Activated CD8-positive, alpha-beta T cell treated with anti-CD3 and anti-CD28 coated beads for 36 hours (primary cell): Measurements from ENCODE around the gene SLC44A4. TPM values are rescaled to one million over a fixed set of nuclear protein-coding genes. Genes with fewer than 3 reads are reported as not detected.
A peak's percentile ranks its signal among the peaks of the same experiment; 100 is the strongest.
"Not testable (repeated sequence)": the region's sequence is repeated elsewhere in the genome, so short reads cannot be mapped to it uniquely, and the experiment has no call there.

Experiments used
- ATAC-seq: fragments of 200-7000 bp; cut with Tn5 transposase; one replicate; pipeline ENCODE4 v1.10.0; 2021; ENCODE audit warnings: mild to moderate bottlenecking, moderate library complexity
- CTCF ChIA-PET: fragments of 350-600 bp; sonication (Branson Sonifier 250); formaldehyde crosslinking; loops from one replicate; lab custom pipeline; 2021; ENCODE audit warnings: antibody characterized with exemption; lab: Charles Lee
- POLR2A ChIA-PET: fragments of 350-600 bp; sonication (Branson Sonifier 250); formaldehyde crosslinking; loops from one replicate; lab custom pipeline; 2021; ENCODE audit warnings: antibody characterized with exemption; lab: Charles Lee
- DNase-seq: peaks from one replicate; pipeline ENCODE4 v3.0.0-alpha.2; 2020
- H3K27ac Mint-ChIP-seq: one replicate; pipeline ENCODE4 v1.8.0; 2021; ENCODE audit warnings: mild to moderate bottlenecking, mixed read lengths
- H3K27me3 Mint-ChIP-seq: one replicate; pipeline ENCODE4 v1.8.0; 2021; ENCODE audit warnings: mixed read lengths
- H3K36me3 Mint-ChIP-seq: one replicate; pipeline ENCODE4 v1.8.0; 2021; ENCODE audit warnings: low read depth, mixed read lengths
- H3K4me1 Mint-ChIP-seq: one replicate; pipeline ENCODE4 v1.8.0; 2021; ENCODE audit warnings: low read depth, mixed read lengths
- H3K4me3 Mint-ChIP-seq: one replicate; pipeline ENCODE4 v1.8.0; 2021; ENCODE audit warnings: mild to moderate bottlenecking, moderate library complexity, mixed read lengths
- H3K9me3 Mint-ChIP-seq: one replicate; pipeline ENCODE4 v1.8.0; 2021; ENCODE audit warnings: mixed read lengths
- intact Hi-C: fragments of 100-400 bp; cut with micrococcal nuclease; formaldehyde crosslinking; loops from one replicate; pipeline ENCODE4 v1.10.0; 2022
- total RNA-seq, 2 experiments: library from RNA; stranded (reverse); gene quantifications; one replicate each; pipeline ENCODE4 v1.2.3, GENCODE V29; 2021
- TF ChIP-seq, protein P1 (sequence below): fragments of 200-600 bp; IDR thresholded peaks from one replicate; pipeline ENCODE4 v1.8.0; 2022; ENCODE audit warnings: antibody characterized with exemption, mild to moderate bottlenecking

SLC44A4 gene
- total RNA-seq, 2 experiments from 2014 or later: not detected

DNA sequence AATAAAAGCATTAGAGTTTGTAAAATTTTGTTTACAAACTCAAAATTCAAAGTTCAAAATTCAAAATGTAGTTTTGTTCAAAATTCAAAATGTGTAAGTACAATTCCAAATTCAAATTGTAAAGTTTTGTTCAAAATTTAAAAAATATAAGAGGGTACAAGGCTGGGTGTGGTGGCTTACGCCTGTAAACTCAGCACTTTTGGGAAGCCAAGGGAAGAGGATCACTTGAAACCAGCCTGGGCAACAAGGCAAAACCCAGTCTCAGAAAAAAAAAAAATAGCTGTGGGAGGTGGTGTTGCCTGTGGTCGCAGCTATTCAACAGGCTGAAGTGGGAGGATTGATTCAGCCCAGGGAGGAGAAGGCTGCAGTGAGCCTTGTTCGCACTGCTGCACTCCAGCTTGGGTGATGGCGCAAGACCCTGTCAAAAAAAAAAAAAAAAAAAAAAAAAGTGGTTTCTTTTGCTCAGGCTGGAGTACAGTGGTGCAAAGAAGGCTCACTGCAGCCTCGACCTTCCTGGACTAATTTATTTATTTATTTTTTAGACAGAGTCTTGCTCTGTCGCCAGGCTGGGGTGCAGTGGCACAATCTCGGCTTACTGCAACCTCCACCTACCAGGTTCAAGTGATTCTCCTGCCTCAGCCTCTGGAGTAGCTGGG lies 28.5 kb upstream of the SLC44A4 start:
- no peaks in the 10 kb centered on the region for H3K36me3 Mint-ChIP-seq
- ATAC-seq: peak; percentile 35
- H3K9me3 Mint-ChIP-seq: no peaks in the 10 kb centered on the region
- intact Hi-C loops: no loop called here
- no peak for DNase-seq
- H3K27ac Mint-ChIP-seq: no peak overlapping the region
- no peak overlapping the region for H3K4me3 Mint-ChIP-seq
- peaks cover 10% of the 10 kb centered on the region for H3K27me3 Mint-ChIP-seq
- peaks cover 27% of the 10 kb centered on the region for H3K4me1 Mint-ChIP-seq
- ChIA-PET CTCF (interaction anchor here (0.7 kb wide), 1 partner anchor 134 kb away, joined by 3 read pairs; no protein-coding TSS in a partner anchor), POLR2A (interaction anchor here (1.3 kb wide), 1 partner anchor 11 kb away, joined by 3 read pairs; no protein-coding TSS in a partner anchor)
- TF ChIP-seq, protein P1, sequence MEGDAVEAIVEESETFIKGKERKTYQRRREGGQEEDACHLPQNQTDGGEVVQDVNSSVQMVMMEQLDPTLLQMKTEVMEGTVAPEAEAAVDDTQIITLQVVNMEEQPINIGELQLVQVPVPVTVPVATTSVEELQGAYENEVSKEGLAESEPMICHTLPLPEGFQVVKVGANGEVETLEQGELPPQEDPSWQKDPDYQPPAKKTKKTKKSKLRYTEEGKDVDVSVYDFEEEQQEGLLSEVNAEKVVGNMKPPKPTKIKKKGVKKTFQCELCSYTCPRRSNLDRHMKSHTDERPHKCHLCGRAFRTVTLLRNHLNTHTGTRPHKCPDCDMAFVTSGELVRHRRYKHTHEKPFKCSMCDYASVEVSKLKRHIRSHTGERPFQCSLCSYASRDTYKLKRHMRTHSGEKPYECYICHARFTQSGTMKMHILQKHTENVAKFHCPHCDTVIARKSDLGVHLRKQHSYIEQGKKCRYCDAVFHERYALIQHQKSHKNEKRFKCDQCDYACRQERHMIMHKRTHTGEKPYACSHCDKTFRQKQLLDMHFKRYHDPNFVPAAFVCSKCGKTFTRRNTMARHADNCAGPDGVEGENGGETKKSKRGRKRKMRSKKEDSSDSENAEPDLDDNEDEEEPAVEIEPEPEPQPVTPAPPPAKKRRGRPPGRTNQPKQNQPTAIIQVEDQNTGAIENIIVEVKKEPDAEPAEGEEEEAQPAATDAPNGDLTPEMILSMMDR: no peak

DNA sequence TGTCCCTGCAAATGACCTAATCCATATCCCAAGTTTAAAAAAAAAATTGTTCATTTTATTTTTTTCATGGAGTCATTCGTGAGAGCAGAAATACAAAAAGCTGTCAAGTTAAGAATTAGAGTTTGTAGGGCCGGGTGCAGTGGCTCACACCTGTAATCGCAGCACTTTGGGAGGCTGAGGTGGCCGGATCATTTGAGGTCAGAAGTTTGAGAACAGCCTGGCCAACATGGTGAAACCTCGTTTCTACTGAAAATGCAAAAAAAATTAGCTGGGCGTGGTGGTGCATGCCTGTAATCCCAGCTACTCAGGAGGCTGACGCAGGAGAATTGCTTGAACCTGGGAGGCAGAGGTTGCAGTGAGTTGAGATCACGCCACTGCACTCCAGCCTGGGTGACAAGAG lies 27.9 kb upstream of the SLC44A4 start:
- H3K4me3 Mint-ChIP-seq, H3K9me3 Mint-ChIP-seq, H3K36me3 Mint-ChIP-seq, H3K27ac Mint-ChIP-seq, POLR2A ChIA-PET, ATAC-seq, intact Hi-C loops, DNase-seq, H3K27me3 Mint-ChIP-seq: not testable (repeated sequence)
- CTCF ChIA-PET: interaction anchor here (0.7 kb wide), 1 partner anchor 134 kb away, joined by 3 read pairs; no protein-coding TSS in a partner anchor
- peaks cover 23% of the 10 kb centered on the region for H3K4me1 Mint-ChIP-seq

DNA sequence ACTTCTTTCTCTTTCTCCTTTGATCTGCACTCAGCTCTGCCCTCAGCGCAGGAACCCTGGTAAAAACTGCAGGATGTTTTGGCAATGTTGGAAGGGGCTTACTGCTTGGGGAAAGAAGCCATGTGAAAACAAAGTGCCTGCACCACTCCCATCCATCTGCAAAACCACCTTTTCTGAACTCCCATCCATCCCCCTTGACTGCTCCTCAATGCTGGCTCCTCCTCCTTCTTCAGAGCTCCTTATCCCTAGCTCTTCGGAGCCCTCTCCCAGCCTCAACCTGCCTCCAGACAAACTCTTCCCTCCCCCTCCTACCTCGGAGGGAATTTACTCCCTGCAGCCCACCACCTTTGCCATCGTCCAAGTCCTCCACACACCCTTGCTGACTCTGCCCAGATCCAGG lies 27.3 kb upstream of the SLC44A4 start:
- peaks cover 20% of the 10 kb centered on the region for H3K4me1 Mint-ChIP-seq
- no peaks in the 10 kb centered on the region for H3K36me3 Mint-ChIP-seq
- TF ChIP-seq, protein P1: no peak
- H3K27me3 Mint-ChIP-seq: peaks cover 10% of the 10 kb centered on the region
- no peak overlapping the region for H3K27ac Mint-ChIP-seq
- no peaks in the 10 kb centered on the region for H3K9me3 Mint-ChIP-seq
- CTCF ChIA-PET: interaction anchor here (1.3 kb wide), 1 partner anchor 47 kb away, joined by 4 read pairs; no protein-coding TSS in a partner anchor
- intact Hi-C loops: no loop called here
- ATAC-seq: no peak
- no peak overlapping the region for H3K4me3 Mint-ChIP-seq
- DNase-seq: no peak
- POLR2A ChIA-PET: interaction anchor here (1.0 kb wide), 1 partner anchor 57 kb away, joined by 3 read pairs; no protein-coding TSS in a partner anchor

DNA sequence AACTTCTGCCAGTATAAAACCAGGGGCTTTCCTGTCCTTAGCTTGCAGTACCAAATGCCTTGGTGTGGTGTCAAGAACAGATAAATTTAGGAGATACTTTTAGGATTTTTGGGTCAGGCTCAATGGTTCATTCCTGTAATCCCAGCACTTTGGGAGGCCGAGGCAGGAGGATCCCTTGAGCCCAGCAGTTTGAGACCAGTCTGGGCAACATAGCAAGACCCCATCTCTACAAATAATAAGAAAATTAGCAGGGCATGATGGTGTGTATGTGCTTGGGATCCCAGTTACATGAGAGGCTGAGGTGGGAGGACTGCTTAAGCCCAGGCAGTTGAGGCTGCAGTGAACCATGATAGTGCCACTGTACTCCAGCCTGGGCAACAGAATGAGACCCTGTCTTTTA lies 26.2 kb upstream of the SLC44A4 start:
- Mint-ChIP-seq H3K36me3 (no peaks in the 10 kb centered on the region), H3K4me1 (peaks cover 18% of the 10 kb centered on the region), H3K27ac (no peak overlapping the region), H3K27me3 (peaks cover 6% of the 10 kb centered on the region), H3K9me3 (no peaks in the 10 kb centered on the region), H3K4me3 (no peak overlapping the region)
- intact Hi-C loops: no loop called here
- TF ChIP-seq, protein P1: no peak
- no peak for ATAC-seq
- ChIA-PET POLR2A (interaction anchor here (1.0 kb wide), 1 partner anchor 56 kb away, joined by 3 read pairs; no protein-coding TSS in a partner anchor), CTCF (interaction anchor here (0.6 to 1.3 kb wide), 2 partner anchors 48 kb away, joined by 3 to 4 read pairs; no protein-coding TSS in a partner anchor)
- DNase-seq: no peak

DNA sequence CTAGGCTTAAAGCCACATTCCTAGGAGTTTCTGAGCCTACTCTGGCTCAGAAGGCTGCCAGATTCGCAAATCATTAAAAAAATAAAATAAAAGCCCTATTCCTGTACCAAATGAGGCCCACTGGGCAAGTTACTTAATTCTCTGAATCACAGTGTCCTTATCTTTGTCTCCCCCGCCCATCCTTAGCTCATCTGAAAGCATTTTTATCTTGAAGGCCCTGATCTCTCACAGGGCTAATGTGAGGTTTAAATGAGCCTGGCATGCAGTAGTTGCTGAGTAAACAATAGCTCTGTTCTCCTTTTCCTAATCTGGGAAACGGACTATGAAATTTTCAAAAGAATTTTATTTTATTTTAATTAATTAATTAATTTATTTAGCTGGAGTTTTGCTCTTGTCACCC lies 25.2 kb upstream of the SLC44A4 start:
- CTCF ChIA-PET: interaction anchor here (0.9 to 2.3 kb wide), 2 partner anchors 11 to 49 kb away, joined by 3 to 12 read pairs; no protein-coding TSS in a partner anchor
- H3K36me3 Mint-ChIP-seq: peaks cover 2% of the 10 kb centered on the region
- ATAC-seq (no peak), DNase-seq (no peak)
- POLR2A ChIA-PET: interaction anchor here (1.1 to 1.4 kb wide), 3 partner anchors 21 to 68 kb away, joined by 3 to 4 read pairs (median 3); partner anchors contain the start of genes DXO and SKIC2
- H3K27me3 Mint-ChIP-seq: peaks cover 6% of the 10 kb centered on the region
- no peak overlapping the region for H3K27ac Mint-ChIP-seq
- no peak overlapping the region for H3K4me3 Mint-ChIP-seq
- intact Hi-C loops: no loop called here
- H3K9me3 Mint-ChIP-seq: no peaks in the 10 kb centered on the region
- peaks cover 28% of the 10 kb centered on the region for H3K4me1 Mint-ChIP-seq
- TF ChIP-seq, protein P1: no peak
